HG03103 (cell line): Measurements from ENCODE around the gene NELFE.
"Not testable (repeated sequence)": the region's sequence is repeated elsewhere in the genome, so short reads cannot be mapped to it uniquely, and the experiment has no call there.

Experiments used
- ATAC-seq: cut with Tn5 transposase; IDR thresholded peaks from one replicate; pipeline ENCODE4 v1.9.1; 2021; ENCODE audit warnings: low read depth; ENCODE audit not compliant: unreplicated experiment

NELFE gene

DNA sequence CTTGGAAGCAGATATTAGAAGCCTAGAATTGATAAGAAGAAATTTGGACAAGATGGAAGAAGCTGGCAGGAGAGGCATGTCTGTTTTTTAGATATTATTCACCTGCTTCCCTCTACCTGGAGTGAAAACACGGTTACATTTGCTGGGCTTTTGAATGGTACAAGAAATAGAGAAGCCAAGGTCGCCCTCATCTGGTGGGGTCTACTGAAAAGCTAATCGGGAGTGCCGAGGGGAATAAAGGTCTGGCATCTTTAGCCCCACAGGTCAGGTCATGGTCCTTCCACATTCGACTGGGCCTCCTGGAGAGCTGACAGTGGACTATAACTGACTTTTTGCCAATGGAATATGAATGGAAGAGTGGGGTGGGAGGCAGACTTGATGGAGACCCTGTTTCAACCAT lies 35.8 kb downstream of the NELFE start:
- ATAC-seq: no peak

DNA sequence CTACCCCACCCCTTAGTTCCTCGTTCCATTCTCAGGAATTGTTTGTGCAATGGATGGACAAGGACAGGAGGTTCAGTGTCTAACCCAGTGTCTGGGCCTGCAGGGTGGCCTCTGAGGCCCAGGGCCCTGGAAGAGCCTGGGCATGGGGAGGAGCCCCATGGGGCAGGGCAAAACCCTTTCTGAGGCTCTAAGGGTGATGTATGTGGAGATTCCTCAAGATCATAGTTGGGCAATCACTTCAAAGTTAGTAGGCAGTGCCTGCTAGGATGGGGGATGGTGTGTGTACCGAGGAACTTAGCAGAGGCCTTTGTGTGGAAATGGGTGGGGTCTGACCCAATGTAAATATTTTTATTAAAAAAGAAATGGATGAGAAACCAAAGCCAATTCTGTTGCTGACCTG lies 38.0 kb downstream of the NELFE start:
- ATAC-seq: no peak

DNA sequence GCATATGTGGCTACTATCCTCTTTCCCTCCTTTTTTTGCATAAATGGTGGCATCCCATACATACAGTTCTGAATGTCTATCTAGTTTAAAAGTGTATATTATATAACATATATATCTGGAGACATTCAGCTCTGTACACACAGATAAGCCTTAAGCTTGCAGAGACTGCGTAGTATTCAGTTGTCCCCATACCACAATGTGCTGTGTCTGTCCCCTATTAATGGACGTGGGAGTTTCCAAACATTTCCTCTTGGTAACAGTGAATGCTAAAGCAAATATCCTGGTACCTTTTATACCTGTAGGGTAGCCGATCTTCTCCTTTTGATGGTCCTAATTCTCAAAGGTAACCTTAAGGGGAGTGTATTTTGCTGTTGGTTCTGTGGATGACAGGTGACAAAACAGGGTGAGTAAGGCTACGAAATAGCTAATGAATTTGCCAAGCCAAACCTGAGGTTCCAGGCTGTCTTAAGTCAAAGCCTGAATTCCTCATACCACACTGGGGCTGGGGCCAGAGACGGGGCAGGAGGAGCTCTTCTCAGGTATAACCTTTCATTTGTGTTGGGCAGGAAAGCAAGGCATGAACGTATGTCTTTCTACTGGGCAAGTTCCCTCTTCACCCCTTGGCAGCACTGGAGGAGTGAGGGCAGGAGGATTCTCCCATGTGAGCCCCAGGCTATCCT lies 39.0 kb downstream of the NELFE start:
- ATAC-seq: no peak

DNA sequence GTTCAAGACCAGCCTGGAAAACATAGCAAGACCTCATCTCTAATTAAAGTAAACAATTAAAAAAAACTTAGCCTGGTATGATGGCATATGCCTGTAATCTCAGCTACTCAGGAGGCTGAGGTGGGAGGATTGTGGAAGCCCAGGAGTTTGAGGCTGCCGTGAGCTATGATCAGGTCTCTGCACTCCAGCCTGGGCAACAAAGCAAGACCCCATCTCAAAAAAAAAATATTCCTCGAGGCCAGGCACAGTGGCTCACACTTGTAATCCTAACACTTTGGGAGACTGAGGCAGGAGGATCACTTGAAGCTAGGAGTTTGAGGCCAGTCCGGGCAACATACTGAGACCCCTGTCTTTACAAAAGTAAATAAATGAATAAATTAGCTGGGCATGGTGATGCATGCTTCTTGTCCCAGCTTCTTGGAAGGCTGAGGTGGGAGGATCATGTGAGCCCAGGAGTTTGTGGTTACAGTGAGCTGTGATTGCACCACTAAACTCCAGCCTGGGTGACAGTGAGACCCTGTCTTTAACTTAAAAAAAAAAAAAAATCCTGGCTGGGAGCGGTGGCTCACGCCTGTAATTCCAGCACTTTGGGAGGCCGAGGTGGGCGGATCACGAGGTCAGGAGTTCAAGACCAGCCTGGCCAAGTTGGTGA lies 40.6 kb downstream of the NELFE start:
- ATAC-seq: no peak

DNA sequence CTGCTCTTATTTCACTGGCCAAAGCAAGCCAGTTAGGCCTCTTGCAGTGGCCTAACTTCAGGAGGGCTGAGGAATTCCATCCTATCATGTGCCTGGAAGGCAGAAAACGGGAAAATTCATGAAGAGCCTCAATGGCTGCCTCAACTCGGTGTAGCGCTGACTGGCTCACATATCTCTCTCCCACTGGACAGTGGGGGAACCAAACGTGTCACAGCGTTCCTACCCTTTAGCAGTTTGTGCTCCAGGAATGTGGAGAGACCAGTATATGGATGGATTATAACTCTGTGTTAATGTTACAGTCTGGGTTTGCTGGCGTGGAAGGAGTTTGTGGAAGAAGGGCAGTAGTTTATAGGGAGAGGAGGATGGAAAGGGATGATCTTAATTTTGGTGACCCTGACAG lies 43.0 kb downstream of the NELFE start:
- no peak for ATAC-seq

DNA sequence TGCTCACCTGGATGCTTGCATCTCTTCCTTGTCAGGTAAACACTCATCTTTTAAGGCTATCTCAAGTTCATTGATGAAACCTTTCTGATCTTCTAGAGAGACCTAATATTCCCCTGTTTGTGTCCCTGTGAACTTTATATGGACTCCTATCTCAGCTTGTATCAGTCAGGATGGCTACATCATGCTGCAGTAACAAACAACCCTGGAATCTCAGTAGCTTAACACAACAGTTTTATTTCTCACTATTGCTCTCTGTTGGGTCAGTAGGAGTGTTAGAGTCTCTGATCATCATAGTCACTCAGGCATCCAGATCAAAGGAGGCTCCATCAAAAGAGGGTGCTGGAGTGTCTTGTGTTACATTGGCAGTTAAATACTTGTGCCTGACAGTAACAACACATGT lies 43.4 kb downstream of the NELFE start:
- ATAC-seq: no peak

DNA sequence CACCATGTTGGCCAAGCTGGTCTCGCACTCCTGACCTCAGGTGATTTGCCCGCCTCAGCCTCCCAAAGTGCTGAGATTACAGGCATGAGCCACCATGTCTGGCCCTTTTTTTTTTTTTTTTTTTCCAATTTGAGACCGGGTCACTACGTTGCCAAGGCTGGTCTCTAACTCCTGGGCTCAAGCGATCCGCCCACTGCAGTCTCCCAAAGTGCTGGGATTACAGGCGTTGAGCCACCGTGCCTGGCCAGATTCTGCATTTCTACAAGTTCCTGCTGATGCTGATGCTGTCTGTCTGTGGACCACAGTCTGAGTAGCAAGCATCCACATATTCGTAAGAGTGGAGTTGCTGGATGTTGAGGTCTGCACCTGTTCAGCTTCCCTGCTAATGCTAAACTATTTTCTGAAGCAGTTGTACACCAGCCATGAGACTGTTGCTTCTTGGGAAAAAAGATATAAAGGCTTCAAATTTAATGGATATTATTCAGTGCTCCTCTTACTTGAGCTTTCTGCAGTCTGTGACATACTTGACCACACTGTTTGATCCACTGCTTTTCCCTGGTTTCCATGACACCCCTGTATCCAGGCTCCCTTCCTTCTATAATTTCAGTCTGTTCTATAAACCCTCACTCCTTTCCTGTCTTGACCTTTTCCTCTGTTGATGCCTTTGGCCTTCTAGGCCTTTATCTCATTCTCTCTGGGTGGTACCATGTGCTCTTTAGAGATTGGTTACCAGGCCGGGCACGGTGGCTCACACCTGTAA lies 46.8 kb downstream of the NELFE start:
- ATAC-seq: no peak

DNA sequence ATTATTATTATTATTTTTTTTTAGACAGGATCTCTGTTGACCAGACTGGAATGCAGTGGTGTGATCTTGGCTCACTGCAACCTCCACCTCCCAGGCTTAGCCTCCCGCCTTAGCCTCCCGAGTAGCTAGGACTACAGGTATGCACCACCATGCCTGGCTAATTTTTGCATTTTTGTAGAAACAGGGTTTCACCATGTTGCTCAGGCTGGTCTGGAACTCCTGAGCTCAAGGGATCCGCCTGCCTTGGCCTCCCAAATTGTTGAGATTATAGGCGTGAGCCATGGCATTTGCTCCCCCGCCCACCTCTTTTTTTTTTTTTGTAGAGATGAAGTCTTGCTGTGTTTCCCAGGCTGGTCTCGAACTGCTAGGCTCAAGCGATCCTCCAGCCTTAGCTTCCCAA lies 49.5 kb downstream of the NELFE start:
- not testable (repeated sequence) for ATAC-seq

DNA sequence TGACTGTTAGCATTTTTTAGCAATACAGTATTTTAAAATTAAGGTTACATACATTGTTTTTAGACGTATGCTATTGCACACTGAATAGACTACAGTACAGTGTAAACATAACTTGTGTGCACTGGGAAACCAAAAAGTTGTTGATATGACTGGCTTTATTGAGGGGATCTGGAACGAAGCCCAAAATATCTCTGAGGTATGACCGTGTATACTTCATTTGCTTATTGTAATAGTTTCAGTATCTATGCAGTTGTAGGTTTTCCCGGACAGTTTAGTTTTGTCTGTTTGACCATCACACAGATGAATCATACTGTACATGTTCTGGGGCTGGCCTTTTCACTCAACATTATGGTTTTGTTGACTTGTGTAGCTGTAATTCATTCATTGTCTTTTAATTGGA lies 50.0 kb downstream of the NELFE start:
- no peak for ATAC-seq

DNA sequence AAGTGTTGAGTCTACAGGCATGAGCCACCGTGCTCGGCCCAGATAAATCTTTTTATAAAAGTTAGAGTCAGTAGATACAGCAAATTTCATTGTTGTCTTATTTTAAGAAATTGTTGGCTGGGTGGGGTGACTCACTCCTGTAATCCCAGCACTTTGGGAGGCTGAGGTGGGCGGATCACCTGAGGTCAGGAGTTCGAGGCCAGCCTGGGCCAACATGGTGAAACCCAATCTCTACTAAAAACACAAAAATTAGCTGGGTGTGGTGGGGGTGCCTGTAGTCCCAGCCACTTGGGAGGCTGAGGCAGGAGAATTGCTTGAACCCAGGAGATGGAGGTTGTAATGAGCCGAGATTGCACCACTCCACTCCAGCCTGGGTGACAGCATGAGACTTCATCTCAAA lies 50.5 kb downstream of the NELFE start:
- not testable (repeated sequence) for ATAC-seq

DNA sequence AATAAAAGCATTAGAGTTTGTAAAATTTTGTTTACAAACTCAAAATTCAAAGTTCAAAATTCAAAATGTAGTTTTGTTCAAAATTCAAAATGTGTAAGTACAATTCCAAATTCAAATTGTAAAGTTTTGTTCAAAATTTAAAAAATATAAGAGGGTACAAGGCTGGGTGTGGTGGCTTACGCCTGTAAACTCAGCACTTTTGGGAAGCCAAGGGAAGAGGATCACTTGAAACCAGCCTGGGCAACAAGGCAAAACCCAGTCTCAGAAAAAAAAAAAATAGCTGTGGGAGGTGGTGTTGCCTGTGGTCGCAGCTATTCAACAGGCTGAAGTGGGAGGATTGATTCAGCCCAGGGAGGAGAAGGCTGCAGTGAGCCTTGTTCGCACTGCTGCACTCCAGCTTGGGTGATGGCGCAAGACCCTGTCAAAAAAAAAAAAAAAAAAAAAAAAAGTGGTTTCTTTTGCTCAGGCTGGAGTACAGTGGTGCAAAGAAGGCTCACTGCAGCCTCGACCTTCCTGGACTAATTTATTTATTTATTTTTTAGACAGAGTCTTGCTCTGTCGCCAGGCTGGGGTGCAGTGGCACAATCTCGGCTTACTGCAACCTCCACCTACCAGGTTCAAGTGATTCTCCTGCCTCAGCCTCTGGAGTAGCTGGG lies 51.5 kb downstream of the NELFE start:
- no peak for ATAC-seq

DNA sequence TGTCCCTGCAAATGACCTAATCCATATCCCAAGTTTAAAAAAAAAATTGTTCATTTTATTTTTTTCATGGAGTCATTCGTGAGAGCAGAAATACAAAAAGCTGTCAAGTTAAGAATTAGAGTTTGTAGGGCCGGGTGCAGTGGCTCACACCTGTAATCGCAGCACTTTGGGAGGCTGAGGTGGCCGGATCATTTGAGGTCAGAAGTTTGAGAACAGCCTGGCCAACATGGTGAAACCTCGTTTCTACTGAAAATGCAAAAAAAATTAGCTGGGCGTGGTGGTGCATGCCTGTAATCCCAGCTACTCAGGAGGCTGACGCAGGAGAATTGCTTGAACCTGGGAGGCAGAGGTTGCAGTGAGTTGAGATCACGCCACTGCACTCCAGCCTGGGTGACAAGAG lies 52.0 kb downstream of the NELFE start:
- ATAC-seq: not testable (repeated sequence)

DNA sequence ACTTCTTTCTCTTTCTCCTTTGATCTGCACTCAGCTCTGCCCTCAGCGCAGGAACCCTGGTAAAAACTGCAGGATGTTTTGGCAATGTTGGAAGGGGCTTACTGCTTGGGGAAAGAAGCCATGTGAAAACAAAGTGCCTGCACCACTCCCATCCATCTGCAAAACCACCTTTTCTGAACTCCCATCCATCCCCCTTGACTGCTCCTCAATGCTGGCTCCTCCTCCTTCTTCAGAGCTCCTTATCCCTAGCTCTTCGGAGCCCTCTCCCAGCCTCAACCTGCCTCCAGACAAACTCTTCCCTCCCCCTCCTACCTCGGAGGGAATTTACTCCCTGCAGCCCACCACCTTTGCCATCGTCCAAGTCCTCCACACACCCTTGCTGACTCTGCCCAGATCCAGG lies 52.6 kb downstream of the NELFE start:
- no peak for ATAC-seq

DNA sequence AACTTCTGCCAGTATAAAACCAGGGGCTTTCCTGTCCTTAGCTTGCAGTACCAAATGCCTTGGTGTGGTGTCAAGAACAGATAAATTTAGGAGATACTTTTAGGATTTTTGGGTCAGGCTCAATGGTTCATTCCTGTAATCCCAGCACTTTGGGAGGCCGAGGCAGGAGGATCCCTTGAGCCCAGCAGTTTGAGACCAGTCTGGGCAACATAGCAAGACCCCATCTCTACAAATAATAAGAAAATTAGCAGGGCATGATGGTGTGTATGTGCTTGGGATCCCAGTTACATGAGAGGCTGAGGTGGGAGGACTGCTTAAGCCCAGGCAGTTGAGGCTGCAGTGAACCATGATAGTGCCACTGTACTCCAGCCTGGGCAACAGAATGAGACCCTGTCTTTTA lies 53.7 kb downstream of the NELFE start:
- ATAC-seq: no peak

DNA sequence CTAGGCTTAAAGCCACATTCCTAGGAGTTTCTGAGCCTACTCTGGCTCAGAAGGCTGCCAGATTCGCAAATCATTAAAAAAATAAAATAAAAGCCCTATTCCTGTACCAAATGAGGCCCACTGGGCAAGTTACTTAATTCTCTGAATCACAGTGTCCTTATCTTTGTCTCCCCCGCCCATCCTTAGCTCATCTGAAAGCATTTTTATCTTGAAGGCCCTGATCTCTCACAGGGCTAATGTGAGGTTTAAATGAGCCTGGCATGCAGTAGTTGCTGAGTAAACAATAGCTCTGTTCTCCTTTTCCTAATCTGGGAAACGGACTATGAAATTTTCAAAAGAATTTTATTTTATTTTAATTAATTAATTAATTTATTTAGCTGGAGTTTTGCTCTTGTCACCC lies 54.8 kb downstream of the NELFE start:
- ATAC-seq: no peak
